Chondrocyte (in vitro differentiated cells): ENCODE measurements around the gene AKNAD1. TPM values are rescaled to one million over a fixed set of nuclear protein-coding genes. Genes with fewer than 3 reads are reported as not detected.

ENCODE experiments used
- DNase-seq: peaks from one replicate; pipeline ENCODE4 v3.0.0; 2021; ENCODE audit warnings: mixed read lengths, low spot score
- H3K27ac Mint-ChIP-seq: one replicate; pipeline ENCODE4 v1.8.0; 2021; ENCODE audit warnings: mild to moderate bottlenecking, moderate library complexity, mixed read lengths; ENCODE audit not compliant: unreplicated experiment
- H3K27me3 Mint-ChIP-seq: 2 replicates; pipeline ENCODE4 v1.8.0; 2021; ENCODE audit warnings: low read depth, mixed read lengths
- H3K36me3 Mint-ChIP-seq: 2 replicates; pipeline ENCODE4 v1.8.0; 2021; ENCODE audit warnings: low read depth, mixed read lengths
- H3K4me1 Mint-ChIP-seq: 2 replicates; pipeline ENCODE4 v1.8.0; 2021; ENCODE audit warnings: low read depth, mild to moderate bottlenecking, mixed read lengths
- H3K4me3 Mint-ChIP-seq: one replicate; pipeline ENCODE4 v1.8.0; 2021; ENCODE audit warnings: mild to moderate bottlenecking, moderate library complexity, mixed read lengths; ENCODE audit not compliant: unreplicated experiment
- H3K9me3 Mint-ChIP-seq: 2 replicates; pipeline ENCODE4 v1.8.0; 2021; ENCODE audit warnings: low read depth, mixed read lengths
- total RNA-seq: library from RNA; stranded (reverse); gene quantifications from 3 replicates; pipeline ENCODE4 v1.2.1, GENCODE V29; 2021
- TF ChIP-seq, protein P1 (sequence below): fragments of 200-600 bp; sonication (generic); IDR thresholded peaks from 2 replicates; pipeline ENCODE4 v1.5.0; 2021; ENCODE audit warnings: antibody characterized with exemption, mild to moderate bottlenecking, moderate library complexity

Gene AKNAD1
- total RNA-seq, 1 donor from 2014 or later, result 0.45 TPM

DNA sequence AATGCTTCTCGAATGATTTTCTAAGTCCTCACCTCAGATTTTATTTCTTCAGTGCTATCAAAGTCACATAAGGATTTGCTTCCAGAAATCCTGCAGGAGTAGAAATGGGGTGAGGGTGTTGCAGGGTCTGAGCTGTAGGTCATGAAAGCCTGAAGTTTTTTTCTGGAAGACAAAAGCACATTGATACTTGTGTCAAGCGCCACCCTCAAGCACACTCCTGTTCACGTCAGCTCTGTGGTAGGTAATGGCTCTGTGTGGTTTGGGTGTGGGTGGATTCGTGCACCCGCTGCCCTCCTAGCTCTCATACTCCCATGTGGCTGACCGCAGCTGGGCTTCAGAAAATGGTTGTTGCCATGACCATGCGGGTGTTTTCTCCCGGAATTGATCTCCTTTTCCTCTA lies 39.9 kb downstream of the AKNAD1 start:
- H3K27ac Mint-ChIP-seq, result peak overlapping the region; percentile 100
- peaks cover 55% of the 10 kb centered on the region for H3K4me1 Mint-ChIP-seq
- TF ChIP-seq, protein P1, sequence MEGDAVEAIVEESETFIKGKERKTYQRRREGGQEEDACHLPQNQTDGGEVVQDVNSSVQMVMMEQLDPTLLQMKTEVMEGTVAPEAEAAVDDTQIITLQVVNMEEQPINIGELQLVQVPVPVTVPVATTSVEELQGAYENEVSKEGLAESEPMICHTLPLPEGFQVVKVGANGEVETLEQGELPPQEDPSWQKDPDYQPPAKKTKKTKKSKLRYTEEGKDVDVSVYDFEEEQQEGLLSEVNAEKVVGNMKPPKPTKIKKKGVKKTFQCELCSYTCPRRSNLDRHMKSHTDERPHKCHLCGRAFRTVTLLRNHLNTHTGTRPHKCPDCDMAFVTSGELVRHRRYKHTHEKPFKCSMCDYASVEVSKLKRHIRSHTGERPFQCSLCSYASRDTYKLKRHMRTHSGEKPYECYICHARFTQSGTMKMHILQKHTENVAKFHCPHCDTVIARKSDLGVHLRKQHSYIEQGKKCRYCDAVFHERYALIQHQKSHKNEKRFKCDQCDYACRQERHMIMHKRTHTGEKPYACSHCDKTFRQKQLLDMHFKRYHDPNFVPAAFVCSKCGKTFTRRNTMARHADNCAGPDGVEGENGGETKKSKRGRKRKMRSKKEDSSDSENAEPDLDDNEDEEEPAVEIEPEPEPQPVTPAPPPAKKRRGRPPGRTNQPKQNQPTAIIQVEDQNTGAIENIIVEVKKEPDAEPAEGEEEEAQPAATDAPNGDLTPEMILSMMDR, result no peak
- no peak for DNase-seq
- peak overlapping the region; percentile 66 for H3K4me3 Mint-ChIP-seq
- H3K9me3 Mint-ChIP-seq, result no peaks in the 10 kb centered on the region
- H3K36me3 Mint-ChIP-seq, result peaks cover 2% of the 10 kb centered on the region
- H3K27me3 Mint-ChIP-seq, result no peaks in the 10 kb centered on the region

- DNase-seq, result no peak
- Mint-ChIP-seq H3K4me3 (peak overlapping the region; percentile 66), H3K9me3 (no peaks in the 10 kb centered on the region), H3K36me3 (peaks cover 2% of the 10 kb centered on the region), H3K27me3 (no peaks in the 10 kb centered on the region), H3K4me1 (peaks cover 55% of the 10 kb centered on the region), H3K27ac (peak overlapping the region; percentile 100)
- TF ChIP-seq, protein P1, result no peak
These were observed 40.6 kb downstream of the AKNAD1 start for GRCh38 chr1:108816049-108816893.

GRCh38 chr1:108815566-108815965 lies 41.3 kb downstream of the AKNAD1 start:
- no peak overlapping the region for H3K4me3 Mint-ChIP-seq
- TF ChIP-seq, protein P1, result peak; percentile 10
- H3K9me3 Mint-ChIP-seq, result no peaks in the 10 kb centered on the region
- no peaks in the 10 kb centered on the region for H3K27me3 Mint-ChIP-seq
- no peak for DNase-seq
- H3K27ac Mint-ChIP-seq, result peak overlapping the region; percentile 100
- peaks cover 2% of the 10 kb centered on the region for H3K36me3 Mint-ChIP-seq
- peaks cover 55% of the 10 kb centered on the region for H3K4me1 Mint-ChIP-seq

- no peaks in the 10 kb centered on the region for H3K9me3 Mint-ChIP-seq
These were observed 42.4 kb downstream of the AKNAD1 start for GRCh38 chr1:108814343-108815125.

DNA sequence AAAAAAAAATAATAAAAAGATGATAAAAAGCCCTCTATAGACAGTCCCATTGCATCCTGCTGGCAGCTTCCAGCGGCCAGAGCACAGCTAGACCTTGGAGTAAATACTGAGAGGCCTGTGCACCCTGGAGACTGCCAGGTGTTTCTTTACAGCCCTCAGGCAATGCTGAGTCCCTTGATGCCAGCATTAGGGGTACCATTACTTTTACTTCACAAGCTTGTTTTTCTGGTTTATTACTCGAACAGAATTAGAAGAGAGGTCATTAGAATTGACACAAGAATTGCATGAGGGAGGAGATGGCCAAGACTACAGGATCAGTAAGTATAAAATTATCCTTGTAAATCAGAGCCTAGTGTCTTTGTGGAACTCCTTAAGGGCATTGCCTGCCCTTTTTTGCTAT lies 43.6 kb downstream of the AKNAD1 start:
- H3K27ac Mint-ChIP-seq, result no peak overlapping the region
- H3K9me3 Mint-ChIP-seq, result no peaks in the 10 kb centered on the region
- peaks cover 5% of the 10 kb centered on the region for H3K36me3 Mint-ChIP-seq
- no peaks in the 10 kb centered on the region for H3K27me3 Mint-ChIP-seq
- H3K4me3 Mint-ChIP-seq, result no peak overlapping the region
- TF ChIP-seq, protein P1, result no peak
- no peak for DNase-seq
- peaks cover 55% of the 10 kb centered on the region for H3K4me1 Mint-ChIP-seq

More at GRCh38 chr1:108814343-108815125, 42.4 kb downstream of the AKNAD1 start:
- no peak for DNase-seq
- peaks cover 2% of the 10 kb centered on the region for H3K36me3 Mint-ChIP-seq
- H3K4me1 Mint-ChIP-seq, result peaks cover 53% of the 10 kb centered on the region
- TF ChIP-seq, protein P1, result no peak
- no peaks in the 10 kb centered on the region for H3K27me3 Mint-ChIP-seq
- H3K27ac Mint-ChIP-seq, result peak overlapping the region; percentile 100
- no peak overlapping the region for H3K4me3 Mint-ChIP-seq
